HepG2 (cell line): ENCODE results near the gene RCBTB1. TPM values are rescaled to one million over a fixed set of nuclear protein-coding genes. Genes with fewer than 3 reads are reported as not detected.

Experiments used
- ARID5B ChIP-seq: IDR thresholded peaks from 2 replicates; pipeline ENCODE4 v1.4.0; 2020; ENCODE audit warnings: mild to moderate bottlenecking, missing genetic modification reagents
- ATAD3A ChIP-seq: sonication (generic); formaldehyde crosslinking; IDR thresholded peaks from 2 replicates; pipeline ENCODE4 v1.4.0; 2020; ENCODE audit warnings: missing genetic modification reagents
- HDAC6 ChIP-seq: fragments of 200-600 bp; sonication (generic); IDR thresholded peaks from 2 replicates; pipeline ENCODE4 v1.7.0; 2017; ENCODE audit warnings: mild to moderate bottlenecking, antibody characterized with exemption, low read length, low read depth
- IRX3 ChIP-seq: sonication (generic); formaldehyde crosslinking; IDR thresholded peaks from 2 replicates; pipeline ENCODE4 v1.8.1; 2023; ENCODE audit warnings: mild to moderate bottlenecking, low read depth, missing genetic modification reagents, borderline replicate concordance
- JUNB ChIP-seq: sonication (generic); formaldehyde crosslinking; IDR thresholded peaks from 2 replicates; pipeline ENCODE4 v1.8.0; 2022; ENCODE audit warnings: missing genetic modification reagents, mild to moderate bottlenecking, borderline replicate concordance
- KAT2B ChIP-seq: fragments of 150-350 bp; IDR thresholded peaks from 2 replicates; pipeline ENCODE4 v1.6.1; 2014; ENCODE audit warnings: low read depth, low read length, borderline replicate concordance
- KAT8 ChIP-seq: IDR thresholded peaks from 2 replicates; pipeline ENCODE4 v1.6.1; 2016; ENCODE audit warnings: missing genetic modification reagents, missing compliant biosample characterization
- KDM1A ChIP-seq: IDR thresholded peaks from 2 replicates; pipeline ENCODE4 v1.6.1; 2016; ENCODE audit warnings: missing compliant biosample characterization
- KDM2A ChIP-seq: sonication (generic); formaldehyde crosslinking; IDR thresholded peaks from 2 replicates; pipeline ENCODE4 v1.4.0; 2020; ENCODE audit warnings: low read depth, missing genetic modification reagents, borderline replicate concordance
- MATR3 ChIP-seq: sonication (generic); formaldehyde crosslinking; IDR thresholded peaks from 2 replicates; pipeline ENCODE4 v1.4.0; 2020; ENCODE audit warnings: missing genetic modification reagents
- MIER3 ChIP-seq: IDR thresholded peaks from 2 replicates; pipeline ENCODE4 v1.6.1; 2016; ENCODE audit warnings: missing compliant biosample characterization, borderline replicate concordance
- MTF2 ChIP-seq: sonication (generic); formaldehyde crosslinking; IDR thresholded peaks from 2 replicates; pipeline ENCODE4 v1.5.0; 2020; ENCODE audit warnings: missing genetic modification reagents, borderline replicate concordance
- NBN ChIP-seq: fragments of 450-650 bp; conservative IDR thresholded peaks from 2 replicates; pipeline ENCODE4 v1.6.1; 2017
- NR2F2 ChIP-seq: IDR thresholded peaks from 2 replicates; pipeline ENCODE4 v1.6.1; 2012; ENCODE audit warnings: low read depth, inconsistent platforms, borderline replicate concordance
- RBM39 ChIP-seq: fragments of 200-400 bp; formaldehyde crosslinking; IDR thresholded peaks from one replicate; pipeline ENCODE4 v1.6.1; 2018; ENCODE audit warnings: antibody characterized with exemption, mild to moderate bottlenecking, low read depth, low read length; ENCODE audit not compliant: poor library complexity, severe bottlenecking
- RFX3 ChIP-seq: IDR thresholded peaks from 2 replicates; pipeline ENCODE4 v1.6.1; 2016; ENCODE audit warnings: missing biosample characterization, missing genetic modification reagents
- RXRB ChIP-seq: IDR thresholded peaks from 2 replicates; pipeline ENCODE4 v1.6.1; 2016; ENCODE audit warnings: borderline replicate concordance, missing genetic modification reagents, missing compliant biosample characterization
- TAF15 ChIP-seq: fragments of 200-400 bp; formaldehyde crosslinking; IDR thresholded peaks from one replicate; pipeline ENCODE4 v1.6.1; 2018; ENCODE audit warnings: mild to moderate bottlenecking, low read depth, low read length; ENCODE audit not compliant: poor library complexity, severe bottlenecking
- TCF12 ChIP-seq, 2 experiments: fragments of 450-650 bp in 1 of 2; sonication (generic) in 1 of 2; formaldehyde crosslinking in 1 of 2; IDR thresholded peaks; 2 replicates each; pipeline versions ENCODE4 v1.6.1 to v1.8.0; 2017 to 2022; ENCODE audit warnings: antibody characterized with exemption in 1 of 2, mild to moderate bottlenecking in 1 of 2, missing genetic modification reagents in 1 of 2, moderate library complexity in 1 of 2
- ZC3H13 ChIP-seq: sonication (generic); formaldehyde crosslinking; IDR thresholded peaks from 2 replicates; pipeline ENCODE4 v1.8.1; 2023; ENCODE audit warnings: mild to moderate bottlenecking, missing genetic modification reagents, moderate library complexity
- ZFP62 ChIP-seq: sonication (generic); formaldehyde crosslinking; IDR thresholded peaks from 2 replicates; pipeline ENCODE4 v1.4.0; 2020; ENCODE audit warnings: missing genetic modification reagents
- ZNF180 ChIP-seq: sonication (generic); formaldehyde crosslinking; IDR thresholded peaks from 2 replicates; pipeline ENCODE4 v1.4.0; 2020; ENCODE audit warnings: low read depth, missing genetic modification reagents, borderline replicate concordance
- ZNF513 ChIP-seq: sonication (generic); formaldehyde crosslinking; conservative IDR thresholded peaks from 2 replicates; pipeline ENCODE4 v1.5.0; 2020; ENCODE audit warnings: missing genetic modification reagents
- ZNF562 ChIP-seq: sonication (generic); formaldehyde crosslinking; IDR thresholded peaks from 2 replicates; pipeline ENCODE4 v1.8.0; 2022; ENCODE audit warnings: missing genetic modification reagents, borderline replicate concordance
- ZNF644 ChIP-seq: IDR thresholded peaks from 2 replicates; pipeline ENCODE4 v1.6.1; 2016; ENCODE audit warnings: low read depth
- ZNF720 ChIP-seq: sonication (generic); formaldehyde crosslinking; IDR thresholded peaks from 2 replicates; pipeline ENCODE4 v1.4.0; 2020; ENCODE audit warnings: missing genetic modification reagents
- ZNF841 ChIP-seq: sonication (generic); formaldehyde crosslinking; IDR thresholded peaks from 2 replicates; pipeline ENCODE4 v1.8.1; 2023; ENCODE audit warnings: missing genetic modification reagents, borderline replicate concordance
- polyA plus RNA-seq, 8 experiments: library from polyadenylated mRNA; depleted of rRNA in 3 of 8; stranded (reverse) in 7 of 8; unstranded in 1 of 8; fragments of >200 nt; fragmentation: Illumina TruSeq in 4 of 8; extraction: Trizol in 4 of 8; gene quantifications; 2 replicates each; pipeline versions ENCODE4 v1.2.1 to v1.2.3, GENCODE V29; 2011 to 2016; ENCODE audit warnings: low read depth in 4 of 8, missing spikeins in 1 of 8, mixed read lengths in 1 of 8; ENCODE audit not compliant: insufficient read depth in 1 of 8
- total RNA-seq, 5 experiments: library from RNA; depleted of rRNA; stranded (reverse); fragments of >200 nt; fragmentation: Illumina TruSeq; extraction: Trizol; gene quantifications; 2 replicates each; pipeline ENCODE4 v1.2.3, GENCODE V29; 2016; ENCODE audit warnings: low read depth in 1 of 5

The RCBTB1 gene
- total and polyA plus RNA-seq, 2 of the 13 experiments (the other 11 are each of a cell fraction or from before 2014, with no cell fraction given), result 13.4 to 21.6 TPM

GRCh38 chr13:49625392-49626079 lies 40.2 kb upstream of the RCBTB1 start (continued):
- TF ChIP-seq TAF15 (no peak), ZNF562 (no peak), ZNF720 (CRISPR knock-in tag) (no peak), ZNF644 (0 out of 2 replicates have a peak, but pooled peaks have one; percentile 37), MIER3 (CRISPR knock-in tag) (no peak), KDM1A (CRISPR knock-in tag) (no peak), TCF12 (IDR thresholded peaks at IDR 0.05) (no peak), TCF12 (CRISPR knock-in tag; IDR thresholded peaks at IDR 0.05) (no peak), MATR3 (CRISPR knock-in tag) (no peak), KAT8 (CRISPR knock-in tag) (0 out of 2 replicates have a peak, but pooled peaks have one; percentile 13), NR2F2 (no peak), ZNF513 (CRISPR knock-in tag) (no peak), ZC3H13 (CRISPR knock-in tag) (no peak), MTF2 (CRISPR knock-in tag) (no peak), ATAD3A (CRISPR knock-in tag) (no peak), KDM2A (no peak), IRX3 (CRISPR knock-in tag) (no peak), RFX3 (CRISPR knock-in tag) (no peak), HDAC6 (no peak), JUNB (CRISPR knock-in tag) (no peak), ZFP62 (CRISPR knock-in tag) (no peak), RBM39 (no peak), ZNF841 (CRISPR knock-in tag) (no peak), RXRB (CRISPR knock-in tag) (peak; percentile 43), ZNF180 (no peak), ARID5B (CRISPR knock-in tag) (peak; percentile 35; the same call in 1 of the 2 replicates), NBN (no peak), KAT2B (no peak)
